WI38 (cell line): Measurements from ENCODE around the gene LRRC3C.

ENCODE experiments used
- H3K4me3 ChIP-seq: 2 replicates; pipeline ENCODE4 v1.5.1; 2011; ENCODE audit warnings: low read depth, mild to moderate bottlenecking, control low read depth, low read length
- TF ChIP-seq, protein P1 (sequence below): IDR thresholded peaks from 2 replicates; pipeline ENCODE4 v1.5.1; 2012; ENCODE audit warnings: low read depth, mild to moderate bottlenecking, control low read depth, low read length

Gene LRRC3C

DNA sequence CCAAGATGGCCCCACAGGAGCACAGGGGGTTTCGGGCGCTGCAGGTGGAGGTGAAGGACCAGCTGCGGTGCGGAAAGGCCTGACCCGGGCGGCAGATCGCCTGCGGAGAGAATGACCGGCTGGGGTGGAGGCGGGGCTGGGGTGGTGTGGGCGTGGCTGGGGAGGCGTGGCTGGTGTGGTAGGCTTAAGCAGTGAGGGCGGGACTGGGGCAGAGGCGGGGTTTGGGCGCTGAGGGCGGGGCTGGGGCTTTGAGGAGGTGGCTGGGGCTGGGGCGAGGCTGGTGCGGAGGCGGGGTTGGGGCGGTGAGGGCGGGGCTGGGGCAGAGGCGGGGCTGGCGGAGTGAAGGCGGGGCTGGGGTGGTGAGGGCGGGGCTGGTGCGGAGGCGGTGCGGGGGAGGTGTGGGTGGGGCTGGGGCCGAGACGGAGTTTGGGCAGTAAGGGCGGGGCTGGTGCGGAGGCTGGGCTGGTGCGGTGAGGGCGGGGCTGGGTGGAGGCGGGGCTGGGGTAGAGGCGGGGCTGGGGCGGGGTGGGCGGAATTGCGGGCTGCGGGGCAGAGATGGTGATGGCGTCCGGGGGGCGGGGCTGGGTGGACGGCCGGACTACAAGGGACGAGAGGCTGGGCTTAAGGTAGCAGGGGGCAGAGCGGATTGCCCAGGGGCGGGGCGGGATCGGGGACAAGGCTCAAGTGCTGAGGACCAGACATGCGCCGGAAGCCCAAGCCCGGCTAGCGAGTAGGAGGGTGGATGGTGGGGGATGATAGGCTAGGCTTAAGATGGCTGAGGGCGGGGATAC, 25.3 kb downstream of the LRRC3C start:
- H3K4me3 ChIP-seq, result peak overlapping the region; percentile 44
- TF ChIP-seq, protein P1, sequence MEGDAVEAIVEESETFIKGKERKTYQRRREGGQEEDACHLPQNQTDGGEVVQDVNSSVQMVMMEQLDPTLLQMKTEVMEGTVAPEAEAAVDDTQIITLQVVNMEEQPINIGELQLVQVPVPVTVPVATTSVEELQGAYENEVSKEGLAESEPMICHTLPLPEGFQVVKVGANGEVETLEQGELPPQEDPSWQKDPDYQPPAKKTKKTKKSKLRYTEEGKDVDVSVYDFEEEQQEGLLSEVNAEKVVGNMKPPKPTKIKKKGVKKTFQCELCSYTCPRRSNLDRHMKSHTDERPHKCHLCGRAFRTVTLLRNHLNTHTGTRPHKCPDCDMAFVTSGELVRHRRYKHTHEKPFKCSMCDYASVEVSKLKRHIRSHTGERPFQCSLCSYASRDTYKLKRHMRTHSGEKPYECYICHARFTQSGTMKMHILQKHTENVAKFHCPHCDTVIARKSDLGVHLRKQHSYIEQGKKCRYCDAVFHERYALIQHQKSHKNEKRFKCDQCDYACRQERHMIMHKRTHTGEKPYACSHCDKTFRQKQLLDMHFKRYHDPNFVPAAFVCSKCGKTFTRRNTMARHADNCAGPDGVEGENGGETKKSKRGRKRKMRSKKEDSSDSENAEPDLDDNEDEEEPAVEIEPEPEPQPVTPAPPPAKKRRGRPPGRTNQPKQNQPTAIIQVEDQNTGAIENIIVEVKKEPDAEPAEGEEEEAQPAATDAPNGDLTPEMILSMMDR, result no peak

DNA sequence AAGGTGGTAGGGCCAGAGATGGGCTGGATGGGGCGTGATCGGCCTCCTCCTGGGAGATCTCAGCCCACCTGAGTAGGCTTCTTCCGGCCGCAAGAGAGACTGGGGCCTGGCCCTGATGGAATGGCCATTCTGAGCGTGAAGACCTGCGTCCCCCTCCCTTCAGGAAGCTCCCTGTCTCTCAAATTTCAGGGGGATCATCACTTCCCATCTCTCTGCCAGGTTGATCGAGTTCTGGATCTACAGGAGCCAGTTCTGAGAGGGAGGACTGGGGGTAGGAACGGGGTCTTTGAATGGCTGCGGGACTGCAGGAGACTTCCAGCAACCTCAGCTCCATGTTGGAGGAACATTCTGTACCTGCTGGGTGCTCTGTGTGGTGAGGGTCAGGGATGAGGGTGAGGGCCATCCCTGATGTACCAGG, 25.9 kb downstream of the LRRC3C start:
- TF ChIP-seq, protein P1, result no peak
- H3K4me3 ChIP-seq, result peak overlapping the region; percentile 44

DNA sequence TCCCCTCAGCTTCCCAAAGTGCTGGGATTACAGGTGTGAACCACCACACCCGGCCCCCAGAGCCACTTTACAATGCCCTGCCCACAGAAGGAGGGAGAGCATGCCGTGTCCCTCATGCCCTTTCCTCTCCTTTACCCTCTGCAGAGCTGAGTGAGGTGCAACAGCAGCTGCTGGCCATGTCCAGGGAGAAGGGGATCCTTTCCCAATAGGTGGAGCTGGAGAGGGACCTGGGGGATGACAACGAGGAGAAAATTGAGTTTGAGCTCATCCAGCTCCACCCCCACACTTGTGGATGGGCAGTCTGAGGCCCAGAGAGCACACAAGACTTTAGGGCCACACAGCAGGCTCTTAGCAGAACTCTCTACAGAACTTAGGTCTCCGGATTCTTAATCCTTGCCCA, 27.3 kb downstream of the LRRC3C start:
- no peak overlapping the region for H3K4me3 ChIP-seq
- TF ChIP-seq, protein P1, result no peak

DNA sequence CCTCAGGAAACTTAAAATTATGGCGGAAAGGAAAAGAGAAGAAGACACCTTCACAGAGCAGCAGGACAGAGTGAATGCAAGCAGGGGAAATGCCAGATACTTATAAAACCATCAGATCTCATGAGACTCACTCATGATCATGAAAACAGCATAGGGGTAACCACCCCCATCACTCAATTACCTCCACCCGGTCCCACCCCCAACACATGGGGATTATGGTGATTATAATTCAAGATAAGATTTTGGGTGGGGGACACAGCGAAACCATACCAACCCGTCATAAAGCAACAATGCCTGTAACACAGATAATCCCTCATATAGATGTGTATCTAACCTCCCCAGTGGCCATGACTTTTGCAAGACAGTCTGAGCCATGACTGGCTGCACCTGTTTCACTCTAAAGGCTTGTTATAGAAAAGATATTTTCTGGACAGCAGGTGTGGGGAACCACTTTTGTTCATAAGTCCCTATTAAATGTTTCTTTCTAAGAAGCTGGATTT, 28.2 kb downstream of the LRRC3C start:
- TF ChIP-seq, protein P1, result no peak
- no peak overlapping the region for H3K4me3 ChIP-seq

DNA sequence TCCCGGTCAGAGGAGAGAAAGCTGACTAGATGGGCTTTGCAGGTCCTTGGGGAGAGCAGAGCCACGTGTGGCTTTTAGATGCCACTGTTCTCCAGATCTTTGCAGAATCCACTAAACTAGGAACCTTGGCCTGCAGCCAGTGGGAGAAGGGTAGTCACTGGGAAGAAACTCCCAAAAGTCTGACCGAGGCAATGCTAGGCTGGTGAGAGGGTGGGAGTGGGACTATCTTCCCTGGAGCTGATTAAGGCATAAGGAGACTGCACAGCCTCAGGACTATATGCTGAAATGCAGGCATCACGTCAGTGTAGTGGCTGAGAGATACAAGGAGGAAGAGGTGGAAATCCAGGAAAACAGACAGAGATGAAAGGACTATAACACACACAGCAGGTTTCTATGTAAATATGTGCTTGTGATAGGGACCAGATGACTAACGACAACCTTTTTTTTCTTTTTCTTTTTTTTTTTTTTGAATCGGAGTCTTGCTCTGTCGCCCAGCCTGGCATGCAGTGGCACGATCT, 33.1 kb downstream of the LRRC3C start:
- TF ChIP-seq, protein P1, result no peak
- H3K4me3 ChIP-seq, result no peak overlapping the region

DNA sequence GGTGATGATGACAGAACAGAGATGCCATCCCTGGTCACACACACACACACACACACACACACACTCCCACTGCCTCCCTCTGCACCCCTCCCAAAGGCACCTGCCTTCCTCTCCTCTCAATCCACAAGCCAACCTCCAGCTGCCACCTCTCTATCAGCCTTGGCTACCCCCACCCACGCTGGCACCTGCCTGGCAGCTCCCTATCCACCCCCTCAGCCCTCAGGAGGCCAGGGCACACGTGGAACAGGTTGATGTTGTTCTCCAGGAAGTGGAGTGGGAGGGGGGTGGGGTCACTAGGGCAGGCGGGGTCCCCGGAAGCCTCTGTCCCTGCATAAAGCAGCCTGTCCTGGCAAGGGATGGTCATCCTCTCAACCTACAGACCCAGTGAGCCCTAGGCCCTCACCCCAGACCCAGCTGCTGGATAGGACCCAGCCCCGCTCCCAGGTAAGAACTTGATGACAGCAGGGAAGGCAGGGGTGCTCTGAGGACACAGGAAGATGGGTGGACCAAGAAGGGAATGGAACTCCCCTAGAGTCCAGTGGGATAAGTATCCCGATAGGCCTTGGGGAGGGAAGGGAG, 35.2 kb downstream of the LRRC3C start, which contains the start of gene GSDMA:
GSDMA (plus strand) TSS at position 363 of the 579 bp plus-strand sequence. CDS start 2,684 bp downstream, outside the sequence.
- TF ChIP-seq, protein P1, result no peak

DNA sequence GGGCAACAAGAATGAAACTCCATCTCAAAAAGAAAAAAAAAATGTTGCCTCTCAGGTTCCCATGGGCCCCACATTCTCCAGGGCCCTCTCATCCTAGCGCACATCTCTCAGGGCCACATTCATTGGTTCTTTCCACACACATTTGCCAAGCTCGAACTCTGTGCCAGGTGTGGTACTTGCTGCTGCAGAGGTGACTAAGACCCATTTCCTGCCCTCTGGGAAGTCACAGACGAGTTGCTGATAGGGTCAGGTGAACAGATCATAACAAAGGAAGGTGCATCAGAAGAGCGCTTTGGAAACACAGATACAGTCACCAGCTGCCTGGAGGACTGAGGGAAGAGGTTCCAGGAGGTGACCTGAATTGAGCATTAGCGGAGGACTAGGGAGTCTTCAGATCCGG, 36.3 kb downstream of the LRRC3C start:
- TF ChIP-seq, protein P1, result no peak
- H3K4me3 ChIP-seq, result no peak overlapping the region

More for the DNA sequence above, 35.2 kb downstream of the LRRC3C start, which contains the start of gene GSDMA:
- H3K4me3 ChIP-seq, result no peak within 1 kb of the TSS
